HCT116 (cell line): ENCODE results near the gene CCR5AS.

Source experiments
- ATAC-seq: fragments of 200-7000 bp; cut with Tn5 transposase; 2 replicates; pipeline ENCODE4 v1.9.1; 2020; ENCODE audit warnings: mild to moderate bottlenecking, moderate library complexity
- BruUV-seq: library from RNA; stranded (reverse); fragments of 400-500 nt; replicated peaks from 2 replicates; lab custom pipeline; 2021; lab: Mats Ljungman, UMichigan
- CTCF ChIA-PET: fragments of 300-600 bp; sonication (Branson Sonifier 250); formaldehyde crosslinking; loops from one replicate; lab custom pipeline; 2021; ENCODE audit warnings: antibody characterized with exemption; lab: Charles Lee
- POLR2A ChIA-PET: fragments of 300-600, 350-600 bp; sonication (Branson Sonifier 250); formaldehyde crosslinking; loops from one replicate; lab custom pipeline; 2021; ENCODE audit warnings: antibody characterized with exemption; lab: Charles Lee
- RAD21 ChIA-PET, 2 experiments: fragments of 300-600 bp; sonication (Branson Sonifier 250); formaldehyde crosslinking; loops; one replicate each; lab custom pipeline; 2023; ENCODE audit warnings: low total read pairs in 2 of 2; ENCODE audit not compliant: uncharacterized antibody in 2 of 2, unreplicated experiment in 2 of 2, low non-redundant PET in 1 of 2; lab: Charles Lee
- DNase-seq: peaks from one replicate; pipeline ENCODE4 v3.0.0-alpha.2; 2010; ENCODE audit warnings: low read depth, low spot score
- H2AFZ ChIP-seq: fragments of 200-600 bp; shearing (Covaris generic), sonication (generic); 2 replicates; pipeline ENCODE4 v1.6.1; 2017; ENCODE audit warnings: low read depth, mixed run types, mixed read lengths, antibody characterized with exemption, low read length; ENCODE audit not compliant: poor library complexity, severe bottlenecking
- H3K27ac ChIP-seq: 2 replicates; pipeline ENCODE4 v1.5.1; 2012; ENCODE audit warnings: low read depth, low read length
- H3K27me3 ChIP-seq: fragments of 200-600 bp; sonication (generic); 2 replicates; pipeline ENCODE4 v1.6.1; 2016; ENCODE audit warnings: mixed run types, low read length, mixed read lengths; ENCODE audit not compliant: insufficient read depth
- H3K36me3 ChIP-seq, 2 experiments: fragments of 200-500 bp in 1 of 2; fragments of 200-600 bp in 1 of 2; sonication (Bioruptor generic) in 1 of 2; sonication (generic) in 1 of 2; 2 replicates each; pipeline versions ENCODE4 v1.5.1 to v1.6.1; 2014 to 2016; ENCODE audit warnings: low read length in 2 of 2, inconsistent platforms in 1 of 2, mixed read lengths in 1 of 2, mixed run types in 1 of 2; ENCODE audit not compliant: insufficient read depth in 2 of 2, control insufficient read depth in 1 of 2
- H3K4me1 ChIP-seq, 2 experiments: fragments of 200-600 bp in 1 of 2; sonication (generic) in 1 of 2; 2 replicates each; pipeline versions ENCODE4 v1.5.1 to v1.6.1; 2012 to 2017; ENCODE audit warnings: low read length in 2 of 2, inconsistent platforms in 1 of 2, mild to moderate bottlenecking in 1 of 2, mixed read lengths in 1 of 2, mixed run types in 1 of 2, moderate library complexity in 1 of 2; ENCODE audit not compliant: insufficient read depth in 2 of 2, control insufficient read depth in 1 of 2
- H3K4me2 ChIP-seq: fragments of 200-600 bp; sonication (generic); 2 replicates; pipeline ENCODE4 v1.6.1; 2017; ENCODE audit warnings: mixed run types, low read length, mixed read lengths
- H3K4me3 ChIP-seq, 2 experiments: fragments of 200-600 bp in 1 of 2; sonication (generic) in 1 of 2; replicated peaks in 1 of 2; 2 replicates each; pipeline ENCODE4 v1.5.1; 2011 to 2016; ENCODE audit warnings: low read length in 2 of 2, control low read depth in 1 of 2, low read depth in 1 of 2, mild to moderate bottlenecking in 1 of 2, mixed read lengths in 1 of 2, mixed run types in 1 of 2
- H3K79me2 ChIP-seq: fragments of 200-600 bp; sonication (generic); 2 replicates; pipeline ENCODE4 v1.6.1; 2017; ENCODE audit warnings: mild to moderate bottlenecking, mixed run types, low read length, moderate library complexity, mixed read lengths; ENCODE audit not compliant: insufficient read depth
- H3K9ac ChIP-seq: fragments of 200-600 bp; sonication (generic); 2 replicates; pipeline ENCODE4 v1.6.1; 2016; ENCODE audit warnings: low read length, mixed read lengths
- H3K9me2 ChIP-seq: fragments of 200-600 bp; sonication (generic), shearing (Covaris generic); 2 replicates; pipeline ENCODE4 v1.6.1; 2017; ENCODE audit warnings: mixed run types, mild to moderate bottlenecking, moderate library complexity; ENCODE audit not compliant: insufficient read depth
- H3K9me3 ChIP-seq, 2 experiments: fragments of 200-500 bp in 1 of 2; fragments of 200-600 bp in 1 of 2; sonication (Bioruptor generic) in 1 of 2; sonication (generic) in 1 of 2; 2 replicates each; pipeline ENCODE4 v1.6.1; 2014 to 2017; ENCODE audit warnings: low read length in 2 of 2, mixed read lengths in 2 of 2, inconsistent platforms in 1 of 2, low read depth in 1 of 2, mild to moderate bottlenecking in 1 of 2, mixed run types in 1 of 2, moderate library complexity in 1 of 2; ENCODE audit not compliant: control insufficient read depth in 1 of 2, insufficient read depth in 1 of 2
- H4K20me1 ChIP-seq: fragments of 200-600 bp; sonication (generic), shearing (Covaris generic); 2 replicates; pipeline ENCODE4 v1.6.1; 2017; ENCODE audit warnings: mixed run types, mild to moderate bottlenecking, moderate library complexity; ENCODE audit not compliant: insufficient read depth
- ATF3 ChIP-seq: IDR thresholded peaks from 2 replicates; pipeline ENCODE4 v1.6.1; 2012
- CBX3 ChIP-seq: IDR thresholded peaks from 2 replicates; pipeline ENCODE4 v1.6.1; 2012; ENCODE audit warnings: low read depth
- CEBPB ChIP-seq: IDR thresholded peaks from 2 replicates; pipeline ENCODE4 v1.6.1; 2012; ENCODE audit warnings: low read depth
- EGR1 ChIP-seq: IDR thresholded peaks from 2 replicates; pipeline ENCODE4 v1.6.1; 2012; ENCODE audit warnings: low read depth
- ELF1 ChIP-seq: IDR thresholded peaks from 2 replicates; pipeline ENCODE4 v1.6.1; 2012; ENCODE audit warnings: low read depth, borderline replicate concordance
- EZH2 ChIP-seq: fragments of 200-600 bp; sonication (generic); IDR thresholded peaks from 2 replicates; pipeline ENCODE4 v1.6.1; 2017; ENCODE audit warnings: antibody characterized with exemption, mixed run types
- EZH2phosphoT487 ChIP-seq: fragments of 200-600 bp; IDR thresholded peaks from 2 replicates; pipeline ENCODE4 v1.6.1; 2018; ENCODE audit warnings: antibody characterized with exemption, borderline replicate concordance
- FOSL1 ChIP-seq: IDR thresholded peaks from 2 replicates; pipeline ENCODE4 v1.6.1; 2012; ENCODE audit warnings: low read depth
- JUND ChIP-seq: IDR thresholded peaks from 2 replicates; pipeline ENCODE4 v1.6.1; 2012
- MAX ChIP-seq: IDR thresholded peaks from 2 replicates; pipeline ENCODE4 v1.6.1; 2012
- POLR2A ChIP-seq: IDR thresholded peaks from 2 replicates; pipeline ENCODE4 v1.7.0; 2011; ENCODE audit warnings: borderline replicate concordance; ENCODE audit not compliant: insufficient read depth, insufficient read length; ENCODE audit errors: extremely low read depth
- POLR2AphosphoS5 ChIP-seq: IDR thresholded peaks from 2 replicates; pipeline ENCODE4 v1.6.1; 2011; ENCODE audit warnings: mild to moderate bottlenecking, low read depth, low read length, moderate library complexity
- RAD21 ChIP-seq: IDR thresholded peaks from 2 replicates; pipeline ENCODE4 v1.6.1; 2012; ENCODE audit warnings: low read depth, mild to moderate bottlenecking
- SIN3A ChIP-seq: IDR thresholded peaks from 2 replicates; pipeline ENCODE4 v1.6.1; 2012; ENCODE audit warnings: low read depth
- SP1 ChIP-seq: IDR thresholded peaks from 2 replicates; pipeline ENCODE4 v1.6.1; 2012; ENCODE audit warnings: low read depth
- TCF7L2 ChIP-seq: IDR thresholded peaks from 2 replicates; pipeline ENCODE4 v1.7.0; 2011; ENCODE audit warnings: borderline replicate concordance, inconsistent platforms; ENCODE audit not compliant: insufficient read depth, insufficient read length; ENCODE audit errors: extremely low read depth
- YY1 ChIP-seq: IDR thresholded peaks from 2 replicates; pipeline ENCODE4 v1.6.1; 2011; ENCODE audit warnings: low read length, low read depth, moderate library complexity, mild to moderate bottlenecking; ENCODE audit not compliant: insufficient replicate concordance; ENCODE audit errors: extremely low read depth
- ZBTB33 ChIP-seq: IDR thresholded peaks from 2 replicates; pipeline ENCODE4 v1.6.1; 2011; ENCODE audit warnings: mild to moderate bottlenecking, low read length, moderate library complexity; ENCODE audit not compliant: insufficient replicate concordance; ENCODE audit errors: extremely low read depth
- ZFX ChIP-seq: fragments of 450-650 bp; IDR thresholded peaks from 2 replicates; pipeline ENCODE4 v1.6.1; 2017
- ZNF274 ChIP-seq: fragments of 200-500 bp; sonication (Bioruptor generic); IDR thresholded peaks from 2 replicates; pipeline ENCODE4 v1.6.1; 2014; ENCODE audit warnings: mild to moderate bottlenecking, low read depth, low read length, inconsistent platforms
- intact Hi-C: fragments of 100-400 bp; cut with micrococcal nuclease; formaldehyde crosslinking; loops from 2 replicates; pipeline ENCODE4 v1.10.0; 2022

CCR5AS gene

DNA sequence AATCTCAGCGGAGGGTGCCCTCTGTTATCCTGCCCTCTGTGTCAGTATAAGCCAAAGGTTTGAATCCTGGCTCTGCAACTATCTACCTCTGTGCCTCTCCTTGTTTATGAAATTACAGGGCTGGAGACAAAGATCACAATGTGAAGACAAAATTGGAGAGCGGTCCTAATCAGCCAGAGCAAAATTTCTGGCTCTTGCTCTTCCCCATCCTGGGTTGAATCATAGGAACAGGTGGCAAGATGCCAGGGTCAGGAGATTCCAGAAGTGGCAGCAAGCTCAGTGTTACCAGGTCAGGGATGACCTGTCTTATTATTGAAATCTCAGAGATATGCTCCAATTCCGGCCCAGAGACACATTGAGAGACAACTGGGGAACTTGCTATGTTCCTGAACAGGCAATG is 55.2 kb downstream of the CCR5AS start:
- H3K9me3 ChIP-seq: no peaks in the 10 kb centered on the region
- no peaks in the 10 kb centered on the region for H4K20me1 ChIP-seq
- no peaks in the 10 kb centered on the region for H3K79me2 ChIP-seq
- no peak overlapping the region for H2AFZ ChIP-seq
- ChIA-PET RAD21 (no interaction called here), CTCF (no interaction called here)
- no peak for DNase-seq
- H3K4me2 ChIP-seq: no peak overlapping the region
- H3K36me3 ChIP-seq: no peaks in the 10 kb centered on the region
- no peaks in the 10 kb centered on the region for H3K4me1 ChIP-seq
- no peaks in the 10 kb centered on the region; the same call in 1 of the 2 replicates for H3K9me2 ChIP-seq
- no peak for TF ChIP-seq YY1
- TF ChIP-seq CBX3: no peak
- no peak for TF ChIP-seq SIN3A
- no peak for TF ChIP-seq EZH2phosphoT487
- TF ChIP-seq POLR2AphosphoS5: no peak
- no peak for TF ChIP-seq EGR1
- TF ChIP-seq ELF1: no peak
- TF ChIP-seq ZBTB33: no peak
- TF ChIP-seq RAD21: no peak
- TF ChIP-seq, all 23 proteins: peak for 0
- Histone ChIP-seq H3K27ac (no peak overlapping the region), H3K27me3 (peaks cover 55% of the 10 kb centered on the region), H3K4me3 (no peak overlapping the region), H3K9ac (no peak overlapping the region)
- POLR2A ChIA-PET: no interaction called here
- ATAC-seq: no peak
- intact Hi-C loops: no loop called here
- BruUV-seq: no TSS peak

DNA sequence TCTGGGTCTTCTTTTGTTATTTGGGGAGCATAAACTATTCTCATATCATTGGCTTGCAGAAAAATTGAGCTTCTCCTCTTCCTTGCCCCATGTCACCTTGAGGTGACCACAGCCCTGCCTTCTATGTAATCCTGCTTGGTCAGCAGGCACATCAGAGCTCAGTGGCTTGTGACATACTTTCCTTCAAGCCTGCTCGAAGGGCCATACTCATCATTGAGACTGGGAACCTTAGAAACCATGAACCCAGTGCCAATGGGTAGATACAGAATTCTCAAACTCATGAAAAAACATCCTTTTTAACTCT is 56.7 kb downstream of the CCR5AS start:
- H3K4me3 ChIP-seq: no peak overlapping the region
- ChIA-PET RAD21 (no interaction called here), CTCF (no interaction called here), POLR2A (no interaction called here)
- no peaks in the 10 kb centered on the region for H3K36me3 ChIP-seq
- H3K27me3 ChIP-seq: peaks cover 42% of the 10 kb centered on the region
- BruUV-seq: no TSS peak
- H2AFZ ChIP-seq: no peak overlapping the region
- H3K27ac ChIP-seq: no peak overlapping the region
- ATAC-seq: no peak
- intact Hi-C loops: no loop called here
- DNase-seq: no peak
- no peak overlapping the region for H3K4me2 ChIP-seq
- H3K9me2 ChIP-seq: no peaks in the 10 kb centered on the region; the same call in 1 of the 2 replicates
- H3K79me2 ChIP-seq: no peaks in the 10 kb centered on the region
- H4K20me1 ChIP-seq: no peaks in the 10 kb centered on the region
- H3K9me3 ChIP-seq: no peaks in the 10 kb centered on the region
- H3K9ac ChIP-seq: no peak overlapping the region
- H3K4me1 ChIP-seq: no peaks in the 10 kb centered on the region
- TF ChIP-seq JUND: no peak
- no peak for TF ChIP-seq CBX3
- TF ChIP-seq POLR2AphosphoS5: no peak
- no peak for TF ChIP-seq POLR2A
- no peak for TF ChIP-seq CEBPB
- no peak for TF ChIP-seq TCF7L2
- no peak for TF ChIP-seq SP1
- no peak for TF ChIP-seq RAD21
- no peak for TF ChIP-seq ZNF274
- TF ChIP-seq FOSL1: no peak
- TF ChIP-seq ZFX: no peak
- no peak for TF ChIP-seq ATF3
- TF ChIP-seq SIN3A: no peak
- no peak for TF ChIP-seq EZH2
- TF ChIP-seq MAX: no peak
